Prostate gland (tissue), 2 donors: ENCODE data around the gene KLK12.

Source experiments
- POLR2AphosphoS5 ChIP-seq: sonication (generic); formaldehyde crosslinking; IDR thresholded peaks from one replicate; pipeline ENCODE4 v1.6.1; 2017; ENCODE audit warnings: antibody characterized with exemption
- TF ChIP-seq, protein P1 (sequence below), 4 experiments: fragments of 200-600 bp in 2 of 4; fragments of 450-650 bp in 2 of 4; sonication (generic) in 2 of 4; IDR thresholded peaks; 1 replicate in 3 of 4; 2 replicates in 1 of 4; pipeline ENCODE4 v1.5.1; 2016 to 2019; ENCODE audit warnings: antibody characterized with exemption in 4 of 4, mild to moderate bottlenecking in 2 of 4, moderate library complexity in 2 of 4

GRCh38 chr19:51020988-51021651, 13.7 kb downstream of the KLK12 start:
- TF ChIP-seq, protein P1, sequence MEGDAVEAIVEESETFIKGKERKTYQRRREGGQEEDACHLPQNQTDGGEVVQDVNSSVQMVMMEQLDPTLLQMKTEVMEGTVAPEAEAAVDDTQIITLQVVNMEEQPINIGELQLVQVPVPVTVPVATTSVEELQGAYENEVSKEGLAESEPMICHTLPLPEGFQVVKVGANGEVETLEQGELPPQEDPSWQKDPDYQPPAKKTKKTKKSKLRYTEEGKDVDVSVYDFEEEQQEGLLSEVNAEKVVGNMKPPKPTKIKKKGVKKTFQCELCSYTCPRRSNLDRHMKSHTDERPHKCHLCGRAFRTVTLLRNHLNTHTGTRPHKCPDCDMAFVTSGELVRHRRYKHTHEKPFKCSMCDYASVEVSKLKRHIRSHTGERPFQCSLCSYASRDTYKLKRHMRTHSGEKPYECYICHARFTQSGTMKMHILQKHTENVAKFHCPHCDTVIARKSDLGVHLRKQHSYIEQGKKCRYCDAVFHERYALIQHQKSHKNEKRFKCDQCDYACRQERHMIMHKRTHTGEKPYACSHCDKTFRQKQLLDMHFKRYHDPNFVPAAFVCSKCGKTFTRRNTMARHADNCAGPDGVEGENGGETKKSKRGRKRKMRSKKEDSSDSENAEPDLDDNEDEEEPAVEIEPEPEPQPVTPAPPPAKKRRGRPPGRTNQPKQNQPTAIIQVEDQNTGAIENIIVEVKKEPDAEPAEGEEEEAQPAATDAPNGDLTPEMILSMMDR (IDR thresholded peaks at IDR 0.05) = peak; percentile 40 to 90 (median 80)
- peak; percentile 76 for TF ChIP-seq POLR2AphosphoS5
